ENCODE data around the gene HSD11B2. TPM values are rescaled to one million over a fixed set of nuclear protein-coding genes. Genes with fewer than 3 reads are reported as not detected.
A peak's percentile ranks its signal among the peaks of the same experiment; 100 is the strongest.

Gene HSD11B2
- total and polyA plus RNA-seq, 4 experiments from 2014 or later = 0.29 TPM; not detected in 3

DNA sequence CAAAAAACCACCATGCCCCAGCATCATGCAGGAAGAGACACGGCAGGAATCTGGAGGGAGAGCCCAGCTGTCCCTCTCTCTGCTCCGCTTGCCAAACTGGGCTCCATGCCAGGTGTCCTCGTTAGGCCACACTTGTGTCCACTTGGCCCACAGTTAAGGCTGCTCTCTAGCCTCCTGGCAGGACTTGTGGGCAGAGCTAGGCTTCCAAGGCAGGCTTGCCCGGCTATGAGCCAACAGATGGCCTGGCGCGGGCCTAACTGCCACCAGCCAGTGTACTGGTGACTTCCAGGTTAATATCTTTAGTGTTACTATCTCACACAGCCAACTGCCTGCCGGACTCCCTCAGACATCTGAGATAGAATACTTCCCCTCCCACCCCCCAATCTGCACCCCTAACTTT is 39.4 kb downstream of the HSD11B2 start:
- CTCF ChIA-PET (ENCODE audit: partially characterized antibody) = no interaction called here
- no peak for DNase-seq
- H3K27me3 Mint-ChIP-seq = no peaks in the 10 kb centered on the region
- POLR2A ChIA-PET (ENCODE audit: partially characterized antibody) = interaction anchor here (0.6 kb wide), 1 partner anchor 44 kb away, joined by 3 read pairs; no protein-coding TSS in a partner anchor
- peaks cover 18% of the 10 kb centered on the region for H3K4me1 ChIP-seq (ENCODE audit: insufficient read depth, low read length)
- H3K27me3 ChIP-seq (ENCODE audit: insufficient read depth, low read length) = no peaks in the 10 kb centered on the region
- no peaks in the 10 kb centered on the region for H3K9me3 Mint-ChIP-seq
- no peaks in the 10 kb centered on the region for H3K9me3 ChIP-seq (ENCODE audit: control insufficient read depth in 1 of 2, low read length in 2 of 2)
- peaks cover 8 to 10% of the 10 kb centered on the region in 2 donors for H3K36me3 Mint-ChIP-seq
- no peaks in the 10 kb centered on the region for H3K36me3 ChIP-seq (ENCODE audit: insufficient read depth, low read length)
- H3K27ac ChIP-seq (ENCODE audit: low read depth, low read length) = no peak overlapping the region
- H3K4me1 Mint-ChIP-seq = peaks cover 31 to 61% (median 45%) of the 10 kb centered on the region in 4 donors
- intact Hi-C loops (cut with micrococcal nuclease) = no loop called here
- H3K4me3 Mint-ChIP-seq = no peak overlapping the region
- peak overlapping the region in 1 of 7 donors; percentile 90 for H3K27ac Mint-ChIP-seq
- no peak overlapping the region for H3K4me3 ChIP-seq (ENCODE audit: low read length in 2 of 2)

DNA sequence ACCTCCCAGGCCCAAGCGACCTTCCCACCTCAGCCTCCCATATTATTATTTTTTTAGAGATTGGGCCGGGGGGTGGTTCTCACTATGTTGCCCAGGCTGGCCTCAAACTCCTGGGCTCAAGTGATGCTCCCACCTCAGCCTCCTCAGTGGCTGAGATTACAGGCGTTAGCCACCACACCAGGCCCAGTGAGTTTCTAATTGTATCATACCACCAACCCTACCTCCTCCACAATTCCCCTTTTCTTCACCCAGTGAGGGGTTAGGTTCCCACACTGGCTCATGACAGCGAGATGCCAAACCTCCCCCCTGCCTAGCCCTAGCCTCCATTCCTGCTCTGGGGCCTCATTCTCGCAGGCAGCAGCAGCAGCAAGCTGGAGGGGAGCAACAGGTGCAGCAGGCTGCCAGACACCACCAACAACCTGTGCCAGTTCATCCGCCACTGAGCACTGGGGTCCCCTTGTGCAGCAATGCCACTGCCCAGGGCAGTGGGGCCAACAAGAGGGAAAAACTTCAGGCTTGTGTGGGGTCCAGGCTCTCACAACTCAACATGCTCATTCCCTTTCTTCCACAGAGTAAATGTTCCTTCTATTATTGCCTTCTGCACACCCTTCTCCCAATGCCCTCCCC is 41.0 kb downstream of the HSD11B2 start:
- no peaks in the 10 kb centered on the region for H3K27me3 Mint-ChIP-seq
- H3K4me3 Mint-ChIP-seq = no peak overlapping the region
- no peaks in the 10 kb centered on the region for H3K9me3 Mint-ChIP-seq
- no peak overlapping the region for H3K4me3 ChIP-seq (ENCODE audit: low read length in 2 of 2)
- no peaks in the 10 kb centered on the region for H3K36me3 ChIP-seq (ENCODE audit: insufficient read depth, low read length)
- intact Hi-C loops (cut with micrococcal nuclease) = no loop called here
- no peak for DNase-seq
- CTCF ChIA-PET (ENCODE audit: partially characterized antibody) = no interaction called here
- H3K36me3 Mint-ChIP-seq = peaks cover 8 to 10% of the 10 kb centered on the region in 2 donors
- no peak overlapping the region for H3K27ac ChIP-seq (ENCODE audit: low read depth, low read length)
- H3K9me3 ChIP-seq (ENCODE audit: control insufficient read depth in 1 of 2, low read length in 2 of 2) = no peaks in the 10 kb centered on the region
- POLR2A ChIA-PET (ENCODE audit: partially characterized antibody) = no interaction called here
- H3K27ac Mint-ChIP-seq = peak overlapping the region in 3 of 7 donors; percentile 13 to 73 (median 35)
- no peaks in the 10 kb centered on the region for H3K27me3 ChIP-seq (ENCODE audit: insufficient read depth, low read length)
- H3K4me1 ChIP-seq (ENCODE audit: insufficient read depth, low read length) = peaks cover 10% of the 10 kb centered on the region
- peaks cover 32 to 56% (median 43%) of the 10 kb centered on the region in 4 donors for H3K4me1 Mint-ChIP-seq

DNA sequence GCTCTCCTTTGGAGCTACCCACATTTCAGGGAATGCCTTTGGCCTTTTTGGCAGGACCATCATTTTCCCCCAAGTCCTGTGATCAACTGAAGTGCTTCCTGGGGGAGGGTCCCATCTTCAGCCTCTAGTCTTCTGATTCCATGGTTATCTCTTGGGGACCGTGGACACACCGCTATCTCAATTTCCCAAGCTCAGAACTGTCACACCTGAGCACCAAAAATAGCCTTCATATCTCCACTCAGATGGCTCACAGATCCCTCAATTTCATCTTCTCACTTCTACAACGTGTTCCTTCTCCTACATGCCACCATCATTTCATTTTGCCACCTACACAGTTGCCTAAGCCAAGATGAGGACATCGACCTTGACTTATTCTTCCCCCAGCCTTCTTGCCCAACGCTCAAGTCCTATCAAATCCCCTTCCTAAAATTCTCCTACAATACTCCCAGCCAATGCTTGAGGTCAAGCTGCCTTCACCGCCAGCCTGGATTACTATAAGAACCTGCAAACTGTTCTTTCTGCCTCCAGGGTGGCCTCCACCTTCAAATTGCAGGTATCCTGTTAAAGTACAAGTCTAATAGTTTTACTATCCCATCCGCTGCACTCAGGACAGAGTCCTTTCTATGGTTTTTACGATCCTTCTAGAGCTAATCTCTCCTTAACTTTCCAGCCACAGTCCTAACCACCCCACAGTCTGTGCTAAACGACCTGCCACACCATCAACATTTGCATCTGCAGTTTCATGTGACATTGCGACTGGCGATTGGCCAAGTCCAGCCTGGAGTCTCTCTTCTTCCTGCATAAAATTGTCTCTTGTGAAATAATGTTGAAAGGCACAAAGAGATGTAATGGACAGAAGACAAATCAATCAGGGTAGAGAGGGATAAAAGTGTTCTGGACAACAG is 43.9 kb downstream of the HSD11B2 start:
- Histone ChIP-seq H3K27me3 (ENCODE audit: insufficient read depth, low read length) (no peaks in the 10 kb centered on the region), H3K27ac (ENCODE audit: low read depth, low read length) (no peak overlapping the region), H3K9me3 (ENCODE audit: control insufficient read depth in 1 of 2, low read length in 2 of 2) (no peaks in the 10 kb centered on the region), H3K4me3 (ENCODE audit: low read length in 2 of 2) (no peak overlapping the region), H3K4me1 (ENCODE audit: insufficient read depth, low read length) (peaks cover 25% of the 10 kb centered on the region), H3K36me3 (ENCODE audit: insufficient read depth, low read length) (no peaks in the 10 kb centered on the region)
- Mint-ChIP-seq H3K9me3 (no peaks in the 10 kb centered on the region), H3K4me1 (peaks cover 36 to 66% (median 53%) of the 10 kb centered on the region in 4 donors), H3K27me3 (no peaks in the 10 kb centered on the region), H3K36me3 (peaks cover 8 to 10% of the 10 kb centered on the region in 2 donors), H3K27ac (peak overlapping the region in 4 of 7 donors; percentile 0 to 77 (median 22)), H3K4me3 (peak overlapping the region in 1 of 8 donors; percentile 24)
- intact Hi-C loops (cut with micrococcal nuclease) = no loop called here
- DNase-seq = no peak
- ChIA-PET POLR2A (ENCODE audit: partially characterized antibody) (no interaction called here), CTCF (ENCODE audit: partially characterized antibody) (interaction anchor here (1.3 to 1.9 kb wide), 2 partner anchors 9 to 20 kb away, joined by 3 to 4 read pairs; no protein-coding TSS in a partner anchor)

DNA sequence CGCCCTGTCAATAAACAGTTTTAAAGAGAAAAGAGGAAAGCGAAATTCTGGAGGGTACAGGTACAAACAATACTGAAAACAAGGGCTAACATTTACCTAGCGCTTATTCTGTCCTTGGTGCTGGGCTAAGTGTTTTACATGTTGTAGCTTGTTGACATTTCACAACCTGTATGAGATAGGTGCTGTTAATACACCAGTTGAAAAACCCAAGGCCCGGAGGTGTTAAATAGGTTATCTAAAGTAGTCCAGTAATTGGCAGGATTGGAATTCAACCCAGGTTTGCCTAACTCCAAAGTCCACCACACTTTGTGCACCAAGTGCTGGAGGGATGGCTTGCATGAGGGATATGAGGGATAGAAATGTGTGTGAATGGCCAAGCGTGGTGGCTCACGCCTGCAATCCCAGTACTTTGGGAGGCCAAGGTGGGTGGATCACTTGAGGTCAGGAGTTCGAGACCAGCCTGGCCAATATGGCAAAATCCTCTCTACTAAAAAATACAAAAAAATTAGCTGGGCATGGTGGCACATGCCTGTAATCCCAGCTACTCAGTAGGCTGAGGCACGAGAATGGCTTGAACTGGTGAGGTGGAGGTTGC is 47.1 kb downstream of the HSD11B2 start:
- peak overlapping the region in 7 of 8 donors; percentile 3 to 74 (median 40) for H3K4me3 Mint-ChIP-seq
- ChIA-PET POLR2A (ENCODE audit: partially characterized antibody) (interaction anchor here (0.6 to 1.3 kb wide), 2 partner anchors 43 to 827 kb away, joined by 3 read pairs; no protein-coding TSS in a partner anchor), CTCF (ENCODE audit: partially characterized antibody) (interaction anchor here (1.0 to 25.6 kb wide), 2 partner anchors 11 to 39 kb away, joined by 3 to 712 read pairs; no protein-coding TSS in a partner anchor)
- H3K27me3 Mint-ChIP-seq = no peaks in the 10 kb centered on the region
- no peak for DNase-seq
- peak overlapping the region in 5 of 7 donors; percentile 36 to 98 (median 46) for H3K27ac Mint-ChIP-seq
- Histone ChIP-seq H3K36me3 (ENCODE audit: insufficient read depth, low read length) (no peaks in the 10 kb centered on the region), H3K4me3 (ENCODE audit: low read length in 2 of 2) (no peak overlapping the region), H3K4me1 (ENCODE audit: insufficient read depth, low read length) (peaks cover 37% of the 10 kb centered on the region), H3K9me3 (ENCODE audit: control insufficient read depth in 1 of 2, low read length in 2 of 2) (no peaks in the 10 kb centered on the region), H3K27ac (ENCODE audit: low read depth, low read length) (no peak overlapping the region), H3K27me3 (ENCODE audit: insufficient read depth, low read length) (no peaks in the 10 kb centered on the region)
- intact Hi-C loops (cut with micrococcal nuclease) = no loop called here
- peaks cover 8 to 26% of the 10 kb centered on the region in 2 donors for H3K36me3 Mint-ChIP-seq
- no peaks in the 10 kb centered on the region for H3K9me3 Mint-ChIP-seq
- H3K4me1 Mint-ChIP-seq = peaks cover 31 to 75% (median 55%) of the 10 kb centered on the region in 4 donors

DNA sequence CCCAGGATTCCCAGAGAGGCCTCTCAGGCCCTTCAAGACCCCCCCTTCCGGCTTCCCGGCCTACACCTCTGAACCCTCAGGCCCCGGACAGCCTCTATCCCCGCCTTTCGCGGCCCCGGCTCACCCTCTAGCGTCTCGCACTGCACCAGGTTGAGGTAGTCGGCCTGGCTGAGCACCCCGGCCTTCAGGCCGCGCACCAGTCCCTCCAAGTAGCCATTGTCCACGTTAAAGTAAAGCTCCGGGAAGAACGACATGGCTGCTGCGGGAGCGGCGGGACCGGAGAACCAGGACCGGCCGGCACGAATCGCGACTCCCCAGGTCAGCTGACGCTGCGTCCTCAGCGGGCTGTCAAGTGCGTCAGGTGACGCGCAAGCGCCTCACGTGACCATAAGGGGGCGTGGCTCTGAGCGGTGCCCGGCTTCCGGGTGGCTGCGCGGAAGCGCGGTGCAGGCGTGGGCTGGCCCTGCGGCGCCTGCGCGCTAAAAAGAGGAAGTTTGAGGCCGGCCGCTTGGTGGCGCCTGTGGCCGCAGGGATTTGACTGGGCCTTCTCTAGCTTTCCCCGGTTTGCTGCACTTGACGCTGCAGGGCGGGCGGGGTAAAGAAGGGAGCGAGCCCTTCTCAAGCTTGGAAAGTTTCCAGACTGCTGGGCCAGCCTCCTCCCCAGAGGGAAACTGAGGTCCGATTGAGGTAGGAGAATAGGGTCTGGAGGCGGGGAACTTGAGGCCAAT is 50.1 kb downstream of the HSD11B2 start, which contains the start of gene ATP6V0D1:
Gene ATP6V0D1, minus strand, starts transcription at position 325 of the 728 bp plus-strand sequence. Its CDS starts 71 bp downstream, at position 254.
- Mint-ChIP-seq H3K27me3 (no peaks in the 10 kb centered on the region), H3K4me3 (peak within 1 kb of the TSS; percentile 94 to 100 (median 99)), H3K36me3 (peaks cover 0 to 24% of the 10 kb centered on the region in 2 donors), H3K27ac (peak within 1 kb of the TSS; percentile 97 to 100 (median 98)), H3K9me3 (no peaks in the 10 kb centered on the region), H3K4me1 (peaks cover 25 to 65% (median 44%) of the 10 kb centered on the region in 4 donors)
- Histone ChIP-seq H3K27ac (ENCODE audit: low read depth, low read length) (peak within 1 kb of the TSS; percentile 99), H3K36me3 (ENCODE audit: insufficient read depth, low read length) (peaks cover 16% of the 10 kb centered on the region), H3K27me3 (ENCODE audit: insufficient read depth, low read length) (no peaks in the 10 kb centered on the region), H3K4me3 (ENCODE audit: low read length in 2 of 2) (peak within 1 kb of the TSS; percentile 97 to 99), H3K9me3 (ENCODE audit: control insufficient read depth in 1 of 2, low read length in 2 of 2) (no peaks in the 10 kb centered on the region), H3K4me1 (ENCODE audit: insufficient read depth, low read length) (peaks cover 43% of the 10 kb centered on the region)
- DNase-seq = peak; percentile 97 to 99 (median 98)
- intact Hi-C loops (cut with micrococcal nuclease) = loop anchor here (1.0 to 2.0 kb wide), 6 partner anchors 14 to 325 kb away; partner anchors contain the start of genes ACD, CTCF, MATCAP1 and PARD6A
- CTCF ChIA-PET (ENCODE audit: partially characterized antibody) = interaction anchor here (0.6 to 25.6 kb wide), 29 partner anchors 11 to 365 kb away, joined by 3 to 712 read pairs (median 4); partner anchors contain the start of genes ACD, C16orf86, CARMIL2 and CTCF
- POLR2A ChIA-PET (ENCODE audit: partially characterized antibody) = interaction anchor here (0.6 to 2.9 kb wide), 33 partner anchors 9 to 604 kb away, joined by 3 to 17 read pairs (median 4); partner anchors contain the start of genes ACD, C16orf86, CARMIL2 and CTCF
